HG03159 (cell line): Measurements from ENCODE around the gene MBD6.
"Not testable (repeated sequence)": the region's sequence is repeated elsewhere in the genome, so short reads cannot be mapped to it uniquely, and the experiment has no call there.

Source experiments
- ATAC-seq: cut with Tn5 transposase; IDR thresholded peaks from one replicate; pipeline ENCODE4 v1.9.1; 2021; ENCODE audit warnings: mild to moderate bottlenecking, moderate library complexity; ENCODE audit not compliant: unreplicated experiment

MBD6 gene

GRCh38 chr12:57513677-57514076, 8.9 kb upstream of the MBD6 start:
- ATAC-seq = not testable (repeated sequence)

DNA sequence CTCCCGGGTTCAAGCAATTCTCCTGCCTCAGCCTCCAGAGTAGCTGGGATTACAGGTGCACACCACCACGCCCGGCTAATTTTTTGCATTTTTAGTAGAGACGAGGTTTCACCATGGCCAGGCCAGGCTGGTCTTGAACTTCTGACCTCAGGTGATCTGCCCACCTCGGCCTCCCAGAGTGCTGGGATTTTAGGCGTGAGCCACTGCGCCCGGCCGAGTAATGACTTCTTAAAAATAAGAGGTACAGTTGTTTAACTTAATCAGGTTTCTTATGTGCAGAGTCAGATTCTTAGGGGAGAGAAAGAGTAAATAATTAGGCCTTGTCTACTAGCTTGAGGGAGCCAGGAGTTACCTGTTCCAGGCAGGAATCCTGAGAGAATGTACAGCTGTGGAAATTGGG, 8.4 kb upstream of the MBD6 start:
- ATAC-seq = not testable (repeated sequence)

- no peak for ATAC-seq
Measured at GRCh38 chr12:57514720-57515407, 7.8 kb upstream of the MBD6 start.

DNA sequence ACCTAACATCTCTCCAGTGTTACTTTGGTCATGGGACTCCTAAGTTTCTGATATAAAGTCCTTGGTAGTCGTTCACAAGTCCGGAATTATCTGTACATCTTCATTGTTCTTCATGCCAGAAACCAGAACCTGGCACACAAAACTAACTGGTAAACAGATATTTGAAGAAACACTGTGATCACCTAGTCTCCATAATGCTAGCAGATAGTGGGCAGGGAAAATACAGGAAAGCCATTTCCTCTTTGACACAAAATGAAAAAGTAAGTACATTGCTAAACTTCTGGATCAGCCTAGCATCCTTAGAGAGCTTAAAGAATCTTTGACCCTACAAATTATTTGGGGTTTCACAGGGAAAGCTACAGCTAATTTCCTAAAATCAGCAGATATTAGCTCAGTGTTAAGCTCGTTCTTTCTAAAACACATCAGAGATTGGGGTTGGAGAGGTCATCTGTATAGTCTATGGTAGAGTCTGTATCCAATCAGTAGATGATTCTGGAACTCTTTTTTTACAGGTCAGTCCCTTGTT, 7.2 kb upstream of the MBD6 start:
- ATAC-seq = no peak

- no peak for ATAC-seq
Measured at GRCh38 chr12:57515934-57516541, 6.6 kb upstream of the MBD6 start.

GRCh38 chr12:57516617-57517153, 5.9 kb upstream of the MBD6 start:
- ATAC-seq = no peak

DNA sequence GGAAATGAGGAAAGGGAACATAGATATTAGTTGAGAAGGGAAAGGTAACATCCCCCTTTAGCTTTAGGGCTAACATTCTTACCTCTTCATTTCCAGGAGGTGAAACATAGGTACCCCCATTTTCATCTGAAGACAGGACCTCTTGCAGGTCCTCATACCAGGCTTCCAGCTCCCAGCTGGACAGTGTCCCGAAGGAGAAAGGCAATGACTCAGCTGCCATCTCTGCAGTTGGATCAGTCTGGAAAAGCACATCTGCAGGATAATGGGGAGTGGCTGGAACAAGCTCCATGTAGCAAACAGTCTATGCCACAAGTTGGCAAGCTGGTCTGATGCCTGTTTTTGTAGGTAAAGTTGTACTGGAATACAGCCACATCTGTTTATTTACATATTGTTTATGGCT, 5.4 kb upstream of the MBD6 start:
- ATAC-seq = no peak

- ATAC-seq = not testable (repeated sequence)
Measured at GRCh38 chr12:57517718-57518117, 4.9 kb upstream of the MBD6 start.

GRCh38 chr12:57518176-57518919, 4.3 kb upstream of the MBD6 start:
- ATAC-seq = no peak

- ATAC-seq = no peak
Measured at GRCh38 chr12:57518920-57519795, 3.5 kb upstream of the MBD6 start.

DNA sequence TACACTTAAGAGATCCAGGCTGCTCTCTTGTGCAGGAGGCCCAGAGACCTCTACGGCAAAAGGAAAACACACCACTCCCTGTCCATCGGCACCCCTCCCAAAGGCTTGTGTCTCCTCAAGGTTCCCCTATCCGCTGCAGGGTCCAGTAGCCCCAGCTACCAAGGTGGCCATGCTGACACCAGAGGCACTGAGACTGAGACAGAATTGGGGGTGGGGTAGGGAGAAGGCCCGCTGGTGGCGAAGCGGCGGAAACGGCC, 2.9 kb upstream of the MBD6 start:
- ATAC-seq = peak; percentile 0

GRCh38 chr12:57520053-57520818, 2.4 kb upstream of the MBD6 start, which contains the start of gene DDIT3:
Gene DDIT3, minus strand, starts transcription at chr12:57520514. Its CDS starts 3,108 bp downstream, at chr12:57517406.
- ATAC-seq = peak; percentile 68

GRCh38 chr12:57521525-57522010, 1.1 kb upstream of the MBD6 start:
- ATAC-seq = no peak

- ATAC-seq = no peak
Measured at GRCh38 chr12:57522887-57523705, 472 bp downstream of the MBD6 start.

DNA sequence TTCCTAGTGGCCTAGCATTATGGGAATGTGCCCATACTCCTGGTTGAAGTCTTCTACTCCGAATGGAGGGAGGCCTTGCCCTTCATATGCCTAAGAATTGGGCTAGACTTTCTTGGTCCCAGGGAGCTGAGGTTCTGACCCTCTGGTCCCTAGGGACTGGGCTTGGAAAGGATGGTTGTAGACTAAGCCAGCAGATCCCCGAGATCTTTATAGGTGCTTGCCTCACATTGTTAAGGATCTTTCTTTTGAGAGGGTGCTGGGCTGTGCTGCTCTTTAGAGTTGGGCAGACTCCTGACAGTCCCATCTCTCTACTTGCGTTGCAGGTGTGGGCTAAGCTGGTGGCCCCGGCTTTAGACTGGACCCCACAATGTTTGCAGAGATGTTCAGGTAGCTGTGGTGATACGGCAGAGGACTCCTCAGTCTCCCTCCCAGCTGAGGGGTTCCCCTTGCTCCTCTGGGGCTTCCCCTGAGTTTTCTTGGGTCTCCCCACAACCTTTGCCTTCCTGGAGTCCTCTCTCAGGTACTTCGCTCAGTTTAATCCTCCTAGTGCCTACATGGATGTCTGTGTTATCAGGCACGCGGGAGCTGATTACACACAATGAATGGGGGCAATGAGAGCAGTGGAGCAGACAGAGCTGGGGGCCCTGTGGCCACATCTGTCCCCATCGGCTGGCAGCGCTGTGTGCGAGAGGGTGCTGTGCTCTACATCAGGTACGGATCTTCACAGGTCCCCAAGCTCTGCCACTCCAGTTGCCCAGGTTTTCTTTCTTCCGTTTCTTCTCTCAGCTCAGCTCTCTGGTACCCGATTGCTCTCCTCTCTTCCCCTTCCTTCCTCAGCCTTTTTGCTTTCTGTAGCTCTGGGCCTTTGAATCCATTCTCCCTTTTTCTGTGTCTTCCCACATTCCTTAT, 1.3 kb downstream of the MBD6 start:
- ATAC-seq = no peak

DNA sequence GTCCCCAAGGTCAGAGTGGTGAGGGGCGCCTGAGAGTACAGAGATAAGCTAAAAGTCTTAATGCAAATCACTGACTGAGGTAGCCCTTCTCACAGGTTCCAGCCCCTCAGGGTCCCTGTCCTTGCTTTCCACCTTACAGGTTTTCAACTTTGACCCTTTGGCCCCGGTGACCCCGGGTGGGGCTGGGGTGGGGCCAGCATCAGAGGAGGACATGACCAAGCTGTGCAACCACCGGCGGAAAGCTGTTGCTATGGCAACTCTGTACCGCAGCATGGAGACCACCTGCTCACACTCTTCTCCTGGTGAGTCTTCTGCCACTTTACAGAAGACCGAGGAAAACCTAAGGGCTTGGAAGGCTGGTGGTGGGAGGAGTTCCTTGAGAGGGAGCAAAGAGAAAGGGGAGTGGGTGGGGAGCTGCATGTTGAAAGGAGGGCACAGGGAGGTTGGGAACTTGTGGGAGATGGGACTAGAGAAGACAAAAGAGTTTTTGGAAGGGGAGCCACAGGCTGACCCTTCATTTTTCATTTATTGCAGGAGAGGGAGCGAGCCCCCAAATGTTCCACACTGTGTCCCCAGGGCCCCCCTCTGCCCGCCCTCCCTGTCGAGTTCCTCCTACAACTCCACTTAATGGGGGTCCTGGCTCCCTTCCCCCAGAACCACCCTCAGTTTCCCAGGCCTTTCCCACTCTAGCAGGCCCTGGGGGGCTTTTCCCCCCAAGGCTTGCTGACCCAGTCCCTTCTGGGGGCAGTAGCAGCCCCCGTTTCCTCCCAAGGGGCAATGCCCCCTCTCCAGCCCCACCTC, 2.4 kb downstream of the MBD6 start:
- ATAC-seq = no peak
